Left ventricle myocardium inferior (tissue), 1 donor: ENCODE measurements around the gene NDNF. TPM values are rescaled to one million over a fixed set of nuclear protein-coding genes. Genes with fewer than 3 reads are reported as not detected.

ENCODE experiments used
- DNase-seq: peaks from one replicate; pipeline ENCODE4 v3.0.0-alpha.2; 2020
- H3K27ac ChIP-seq: fragments of 200-600 bp; replicated peaks from 2 replicates; pipeline ENCODE4 v1.8.0; 2021
- H3K27me3 ChIP-seq: fragments of 200-600 bp; 2 replicates; pipeline ENCODE4 v1.8.0; 2021; ENCODE audit warnings: low read depth
- H3K36me3 ChIP-seq: fragments of 200-600 bp; 2 replicates; pipeline ENCODE4 v1.8.0; 2021
- H3K4me1 ChIP-seq: fragments of 200-600 bp; 2 replicates; pipeline ENCODE4 v1.8.0; 2021
- H3K4me3 ChIP-seq: fragments of 200-600 bp; 2 replicates; pipeline ENCODE4 v1.8.0; 2021; ENCODE audit warnings: mild to moderate bottlenecking, moderate library complexity
- H3K9me3 ChIP-seq: fragments of 200-600 bp; replicated peaks from 2 replicates; pipeline ENCODE4 v1.8.0; 2021
- CTCF ChIP-seq: fragments of 200-600 bp; IDR thresholded peaks from 2 replicates; pipeline ENCODE4 v1.8.0; 2021; ENCODE audit warnings: antibody characterized with exemption, mild to moderate bottlenecking, borderline replicate concordance
- intact Hi-C: fragments of 100-400 bp; cut with micrococcal nuclease; formaldehyde crosslinking; loops from one replicate; pipeline ENCODE4 v1.11.0; 2022
- total RNA-seq: library from RNA; stranded (reverse); fragmentation: NEBNext Ultra II Directional; extraction: Animal tissue kit (Norgen Biotek cat#: 25700); gene quantifications from one replicate; pipeline ENCODE4 v1.2.1, GENCODE V29; 2021
- donor health status: DM: no; HTN: yes; CAD: no; lungs with severe emphysema.

NDNF gene
- total RNA-seq, 1 donor from 2014 or later, result 6.8 TPM

- Histone ChIP-seq H3K4me3 (no peak overlapping the region), H3K9me3 (no peaks in the 10 kb centered on the region), H3K4me1 (peaks cover 7% of the 10 kb centered on the region), H3K36me3 (no peaks in the 10 kb centered on the region), H3K27ac (no peak overlapping the region), H3K27me3 (no peaks in the 10 kb centered on the region)
- no peak for TF ChIP-seq CTCF
- DNase-seq, result no peak
- intact Hi-C loops, result no loop called here
Observed at GRCh38 chr4:121016611-121017010, 55.7 kb downstream of the NDNF start.

- H3K4me3 ChIP-seq, result no peak overlapping the region
- no peak overlapping the region for H3K27ac ChIP-seq
- no peak for DNase-seq
- no peaks in the 10 kb centered on the region for H3K9me3 ChIP-seq
- H3K4me1 ChIP-seq, result peaks cover 7% of the 10 kb centered on the region
- H3K36me3 ChIP-seq, result no peaks in the 10 kb centered on the region
- H3K27me3 ChIP-seq, result no peaks in the 10 kb centered on the region
- TF ChIP-seq CTCF, result no peak
- intact Hi-C loops, result no loop called here
Observed at GRCh38 chr4:121015421-121015820, 56.9 kb downstream of the NDNF start.

- H3K36me3 ChIP-seq, result no peaks in the 10 kb centered on the region
- H3K9me3 ChIP-seq, result no peaks in the 10 kb centered on the region
- DNase-seq, result no peak
- no peaks in the 10 kb centered on the region for H3K27me3 ChIP-seq
- no peak overlapping the region for H3K27ac ChIP-seq
- intact Hi-C loops, result no loop called here
- H3K4me3 ChIP-seq, result no peak overlapping the region
- H3K4me1 ChIP-seq, result peaks cover 7% of the 10 kb centered on the region
- no peak for TF ChIP-seq CTCF
Observed at GRCh38 chr4:121014544-121014943, 57.8 kb downstream of the NDNF start.

GRCh38 chr4:121011780-121012340 lies 60.5 kb downstream of the NDNF start:
- H3K27me3 ChIP-seq, result no peaks in the 10 kb centered on the region
- no peak overlapping the region for H3K27ac ChIP-seq
- no peaks in the 10 kb centered on the region for H3K9me3 ChIP-seq
- no peak for DNase-seq
- no peaks in the 10 kb centered on the region for H3K36me3 ChIP-seq
- peaks cover 7% of the 10 kb centered on the region for H3K4me1 ChIP-seq
- no peak overlapping the region for H3K4me3 ChIP-seq
- TF ChIP-seq CTCF, result no peak
- intact Hi-C loops, result no loop called here

- intact Hi-C loops, result no loop called here
Observed at GRCh38 chr4:121011138-121011537, 61.2 kb downstream of the NDNF start.

More at GRCh38 chr4:121011138-121011537, 61.2 kb downstream of the NDNF start:
- no peak for TF ChIP-seq CTCF
- Histone ChIP-seq H3K9me3 (no peaks in the 10 kb centered on the region), H3K27me3 (no peaks in the 10 kb centered on the region), H3K4me1 (peaks cover 7% of the 10 kb centered on the region), H3K27ac (no peak overlapping the region), H3K36me3 (no peaks in the 10 kb centered on the region), H3K4me3 (no peak overlapping the region)
- no peak for DNase-seq
